Neural cell (in vitro differentiated cells): Measurements from ENCODE around the gene UBE3B. TPM values are rescaled to one million over a fixed set of nuclear protein-coding genes. Genes with fewer than 3 reads are reported as not detected.

ENCODE experiments used
- H2AFZ ChIP-seq: fragments of 200-600, 300-800 bp; sonication (generic), shearing (Covaris generic); 2 replicates; pipeline ENCODE4 v1.6.0; 2014; ENCODE audit warnings: low read depth, mild to moderate bottlenecking, antibody characterized with exemption, low read length, moderate library complexity
- H3F3A ChIP-seq: fragments of 200-600 bp; shearing (Covaris generic); 2 replicates; pipeline ENCODE4 v1.6.1; 2016; ENCODE audit warnings: mild to moderate bottlenecking, moderate library complexity, mixed read lengths, antibody characterized with exemption, low read length; ENCODE audit not compliant: insufficient read depth, poor library complexity, severe bottlenecking
- H3K27ac ChIP-seq: fragments of 200-600, 300-800 bp; sonication (generic), shearing (Covaris generic); 2 replicates; pipeline ENCODE4 v1.5.1; 2014; ENCODE audit warnings: mild to moderate bottlenecking, low read length, moderate library complexity
- H3K27me3 ChIP-seq: fragments of 300-800, 200-600 bp; sonication (generic), shearing (Covaris generic); 2 replicates; pipeline ENCODE4 v1.6.0; 2014; ENCODE audit warnings: mild to moderate bottlenecking, low read depth, low read length, moderate library complexity; ENCODE audit not compliant: insufficient read depth
- H3K36me3 ChIP-seq: fragments of 300-800, 200-600 bp; sonication (generic), shearing (Covaris generic); 2 replicates; pipeline ENCODE4 v1.5.1; 2014; ENCODE audit warnings: mild to moderate bottlenecking, antibody characterized with exemption, low read length, moderate library complexity; ENCODE audit not compliant: insufficient read depth
- H3K4me2 ChIP-seq: fragments of 300-800, 200-600 bp; sonication (generic), shearing (Covaris generic); 2 replicates; pipeline ENCODE4 v1.6.0; 2014; ENCODE audit warnings: mild to moderate bottlenecking, low read length
- H3K4me3 ChIP-seq: fragments of 300-800, 200-600 bp; sonication (generic), shearing (Covaris generic); 2 replicates; pipeline ENCODE4 v1.5.1; 2014; ENCODE audit warnings: mild to moderate bottlenecking, low read length, moderate library complexity
- H3K79me2 ChIP-seq: fragments of 200-600 bp; shearing (Covaris generic); replicated peaks from 2 replicates; pipeline ENCODE4 v1.6.0; 2014; ENCODE audit warnings: mild to moderate bottlenecking, low read length, moderate library complexity; ENCODE audit not compliant: insufficient read depth
- H3K9ac ChIP-seq: fragments of 300-800, 200-600 bp; sonication (generic), shearing (Covaris generic); 2 replicates; pipeline ENCODE4 v1.6.1; 2016; ENCODE audit warnings: mild to moderate bottlenecking, low read length, mixed read lengths
- H3K9me2 ChIP-seq: fragments of 200-600 bp; shearing (Covaris generic); 2 replicates; pipeline ENCODE4 v1.6.1; 2016; ENCODE audit warnings: mild to moderate bottlenecking, low read length, mixed read lengths; ENCODE audit not compliant: insufficient read depth
- H3K9me3 ChIP-seq: fragments of 200-600, 300-800 bp; sonication (generic), shearing (Covaris generic); 2 replicates; pipeline ENCODE4 v1.6.1; 2016; ENCODE audit warnings: mild to moderate bottlenecking, mixed run types, low read length, moderate library complexity, mixed read lengths
- H4K20me1 ChIP-seq: fragments of 200-600 bp; shearing (Covaris generic); 2 replicates; pipeline ENCODE4 v1.6.1; 2016; ENCODE audit warnings: mild to moderate bottlenecking, mixed run types; ENCODE audit not compliant: insufficient read depth
- EP300 ChIP-seq: fragments of 450-650 bp; conservative IDR thresholded peaks from 2 replicates; pipeline ENCODE4 v1.6.1; 2014; ENCODE audit warnings: antibody characterized with exemption, mild to moderate bottlenecking, moderate library complexity; ENCODE audit not compliant: poor library complexity, severe bottlenecking
- EZH2 ChIP-seq: fragments of 200-600, 300-800 bp; shearing (Covaris generic), sonication (generic); IDR thresholded peaks from 2 replicates; pipeline ENCODE4 v1.6.1; 2014; ENCODE audit warnings: antibody characterized with exemption, low read length, borderline replicate concordance, mild to moderate bottlenecking; ENCODE audit not compliant: insufficient read depth, poor library complexity, severe bottlenecking
- MXI1 ChIP-seq: fragments of 450-650 bp; conservative IDR thresholded peaks from 2 replicates; pipeline ENCODE4 v1.6.1; 2014; ENCODE audit warnings: antibody characterized with exemption, mild to moderate bottlenecking; ENCODE audit not compliant: poor library complexity, severe bottlenecking
- POLR2AphosphoS5 ChIP-seq: IDR thresholded peaks from 2 replicates; pipeline ENCODE4 v1.6.1; 2012
- RAD21 ChIP-seq: fragments of 450-650 bp; conservative IDR thresholded peaks from 2 replicates; pipeline ENCODE4 v1.6.1; 2014; ENCODE audit warnings: antibody characterized with exemption, mild to moderate bottlenecking, moderate library complexity
- SMC3 ChIP-seq: fragments of 450-650 bp; conservative IDR thresholded peaks from 2 replicates; pipeline ENCODE4 v1.6.1; 2014; ENCODE audit warnings: antibody characterized with exemption, mild to moderate bottlenecking, moderate library complexity; ENCODE audit not compliant: poor library complexity
- TAF1 ChIP-seq: IDR thresholded peaks from 2 replicates; pipeline ENCODE4 v1.6.1; 2012; ENCODE audit warnings: low read depth
- polyA plus RNA-seq: library from polyadenylated mRNA; depleted of rRNA; stranded (reverse); fragments of >200 nt; gene quantifications from 2 replicates; pipeline ENCODE4 v1.2.3, GENCODE V29; 2014
- TF ChIP-seq, protein P1 (sequence below): IDR thresholded peaks from 2 replicates; pipeline ENCODE4 v1.6.1; 2012; ENCODE audit warnings: borderline replicate concordance
- TF ChIP-seq, protein P2 (sequence below): fragments of 450-650 bp; IDR thresholded peaks from 2 replicates; pipeline ENCODE4 v1.5.1; 2014; ENCODE audit warnings: antibody characterized with exemption, mild to moderate bottlenecking, moderate library complexity; ENCODE audit not compliant: poor library complexity, severe bottlenecking

Gene UBE3B
- polyA plus RNA-seq, 1 donor from 2014 or later: 21.7 TPM

DNA sequence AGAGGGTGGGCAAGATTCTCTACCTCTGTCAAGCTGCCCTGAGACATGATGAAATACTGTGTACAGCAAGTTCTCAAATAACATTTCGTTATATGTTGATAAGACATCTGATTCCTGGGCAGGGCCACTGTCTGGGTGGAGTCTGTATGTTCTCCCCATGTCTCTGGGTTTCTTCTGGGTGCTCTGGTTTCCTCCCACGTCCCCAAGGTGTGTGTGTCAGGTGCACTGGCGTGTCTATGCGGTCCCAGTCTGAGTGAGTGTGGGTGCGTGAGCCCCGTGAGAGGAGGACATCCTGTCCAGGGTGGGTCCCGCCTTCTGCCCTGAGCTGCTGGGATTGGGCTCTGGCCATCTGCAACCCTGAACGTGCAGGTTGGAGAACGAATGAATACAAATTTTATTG is 30.0 kb upstream of the UBE3B start:
- H3F3A ChIP-seq: no peaks in the 10 kb centered on the region
- no peaks in the 10 kb centered on the region for H3K27me3 ChIP-seq
- H3K4me2 ChIP-seq: no peak overlapping the region
- no peaks in the 10 kb centered on the region for H3K9me2 ChIP-seq
- TF ChIP-seq MXI1 (no peak), RAD21 (no peak), EZH2 (no peak), EP300 (no peak)
- TF ChIP-seq, protein P1, sequence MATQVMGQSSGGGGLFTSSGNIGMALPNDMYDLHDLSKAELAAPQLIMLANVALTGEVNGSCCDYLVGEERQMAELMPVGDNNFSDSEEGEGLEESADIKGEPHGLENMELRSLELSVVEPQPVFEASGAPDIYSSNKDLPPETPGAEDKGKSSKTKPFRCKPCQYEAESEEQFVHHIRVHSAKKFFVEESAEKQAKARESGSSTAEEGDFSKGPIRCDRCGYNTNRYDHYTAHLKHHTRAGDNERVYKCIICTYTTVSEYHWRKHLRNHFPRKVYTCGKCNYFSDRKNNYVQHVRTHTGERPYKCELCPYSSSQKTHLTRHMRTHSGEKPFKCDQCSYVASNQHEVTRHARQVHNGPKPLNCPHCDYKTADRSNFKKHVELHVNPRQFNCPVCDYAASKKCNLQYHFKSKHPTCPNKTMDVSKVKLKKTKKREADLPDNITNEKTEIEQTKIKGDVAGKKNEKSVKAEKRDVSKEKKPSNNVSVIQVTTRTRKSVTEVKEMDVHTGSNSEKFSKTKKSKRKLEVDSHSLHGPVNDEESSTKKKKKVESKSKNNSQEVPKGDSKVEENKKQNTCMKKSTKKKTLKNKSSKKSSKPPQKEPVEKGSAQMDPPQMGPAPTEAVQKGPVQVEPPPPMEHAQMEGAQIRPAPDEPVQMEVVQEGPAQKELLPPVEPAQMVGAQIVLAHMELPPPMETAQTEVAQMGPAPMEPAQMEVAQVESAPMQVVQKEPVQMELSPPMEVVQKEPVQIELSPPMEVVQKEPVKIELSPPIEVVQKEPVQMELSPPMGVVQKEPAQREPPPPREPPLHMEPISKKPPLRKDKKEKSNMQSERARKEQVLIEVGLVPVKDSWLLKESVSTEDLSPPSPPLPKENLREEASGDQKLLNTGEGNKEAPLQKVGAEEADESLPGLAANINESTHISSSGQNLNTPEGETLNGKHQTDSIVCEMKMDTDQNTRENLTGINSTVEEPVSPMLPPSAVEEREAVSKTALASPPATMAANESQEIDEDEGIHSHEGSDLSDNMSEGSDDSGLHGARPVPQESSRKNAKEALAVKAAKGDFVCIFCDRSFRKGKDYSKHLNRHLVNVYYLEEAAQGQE: no peak
- no peaks in the 10 kb centered on the region for H4K20me1 ChIP-seq
- H3K4me3 ChIP-seq: no peak overlapping the region
- H3K79me2 ChIP-seq: no peaks in the 10 kb centered on the region
- no peak overlapping the region for H2AFZ ChIP-seq
- H3K9ac ChIP-seq: no peak overlapping the region
- no peaks in the 10 kb centered on the region for H3K36me3 ChIP-seq
- no peaks in the 10 kb centered on the region for H3K9me3 ChIP-seq
- no peak overlapping the region for H3K27ac ChIP-seq

DNA sequence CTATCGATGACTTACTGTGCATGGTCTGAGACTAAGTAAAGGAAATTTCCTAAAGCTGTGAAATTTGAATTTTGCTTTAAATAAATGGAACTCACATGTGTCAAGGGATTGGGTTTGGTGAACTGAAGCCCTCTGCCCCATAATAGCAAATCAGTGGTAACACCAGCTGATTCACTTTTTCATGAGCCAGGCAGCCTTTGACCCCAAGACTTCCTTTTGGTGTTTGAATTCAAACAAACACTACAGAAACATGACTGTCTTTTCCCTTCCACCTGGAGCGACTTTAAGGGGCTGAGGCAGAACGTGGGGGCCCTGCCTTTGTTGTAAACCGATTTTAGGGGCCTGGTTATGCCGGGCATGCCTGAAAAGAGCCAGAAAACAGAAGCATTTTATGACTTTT is 29.2 kb upstream of the UBE3B start:
- Histone ChIP-seq H3K4me2 (no peak overlapping the region), H3F3A (no peaks in the 10 kb centered on the region), H3K9ac (no peak overlapping the region), H3K27ac (no peak overlapping the region), H3K4me3 (no peak overlapping the region), H3K27me3 (no peaks in the 10 kb centered on the region), H2AFZ (no peak overlapping the region), H3K79me2 (no peaks in the 10 kb centered on the region), H3K9me3 (no peaks in the 10 kb centered on the region), H3K9me2 (no peaks in the 10 kb centered on the region), H4K20me1 (no peaks in the 10 kb centered on the region), H3K36me3 (no peaks in the 10 kb centered on the region)
- TF ChIP-seq TAF1: no peak
- TF ChIP-seq EZH2: no peak
- TF ChIP-seq, protein P2, sequence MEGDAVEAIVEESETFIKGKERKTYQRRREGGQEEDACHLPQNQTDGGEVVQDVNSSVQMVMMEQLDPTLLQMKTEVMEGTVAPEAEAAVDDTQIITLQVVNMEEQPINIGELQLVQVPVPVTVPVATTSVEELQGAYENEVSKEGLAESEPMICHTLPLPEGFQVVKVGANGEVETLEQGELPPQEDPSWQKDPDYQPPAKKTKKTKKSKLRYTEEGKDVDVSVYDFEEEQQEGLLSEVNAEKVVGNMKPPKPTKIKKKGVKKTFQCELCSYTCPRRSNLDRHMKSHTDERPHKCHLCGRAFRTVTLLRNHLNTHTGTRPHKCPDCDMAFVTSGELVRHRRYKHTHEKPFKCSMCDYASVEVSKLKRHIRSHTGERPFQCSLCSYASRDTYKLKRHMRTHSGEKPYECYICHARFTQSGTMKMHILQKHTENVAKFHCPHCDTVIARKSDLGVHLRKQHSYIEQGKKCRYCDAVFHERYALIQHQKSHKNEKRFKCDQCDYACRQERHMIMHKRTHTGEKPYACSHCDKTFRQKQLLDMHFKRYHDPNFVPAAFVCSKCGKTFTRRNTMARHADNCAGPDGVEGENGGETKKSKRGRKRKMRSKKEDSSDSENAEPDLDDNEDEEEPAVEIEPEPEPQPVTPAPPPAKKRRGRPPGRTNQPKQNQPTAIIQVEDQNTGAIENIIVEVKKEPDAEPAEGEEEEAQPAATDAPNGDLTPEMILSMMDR: no peak
- TF ChIP-seq, protein P1: no peak
- no peak for TF ChIP-seq MXI1
- TF ChIP-seq SMC3: no peak
- TF ChIP-seq RAD21: no peak
- TF ChIP-seq EP300: no peak
- TF ChIP-seq POLR2AphosphoS5: no peak
